ENCODE results near the gene PXMP2. TPM values are rescaled to one million over a fixed set of nuclear protein-coding genes. Genes with fewer than 3 reads are reported as not detected.
A peak's percentile ranks its signal among the peaks of the same experiment; 100 is the strongest.

PXMP2 gene
- total RNA-seq, 2 donors from 2014 or later: 37.2 to 39.7 TPM

DNA sequence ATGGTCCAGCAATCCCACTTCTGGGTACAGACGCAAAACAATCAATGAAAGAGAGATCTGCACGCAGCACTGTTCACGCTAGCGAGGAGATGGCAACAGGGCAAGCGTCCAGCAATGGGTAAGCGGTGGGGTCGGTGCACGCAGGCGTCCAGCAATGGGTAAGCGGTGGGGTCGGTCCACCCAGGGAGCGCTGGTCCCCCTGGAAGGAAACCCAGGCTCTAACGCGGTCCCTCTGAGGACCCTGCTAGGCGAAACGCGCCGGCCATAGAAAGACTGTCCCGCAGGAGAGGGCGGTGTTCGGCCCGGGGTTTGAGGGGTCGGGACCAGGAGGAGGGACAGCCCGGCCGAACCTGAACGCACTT is 22.6 kb downstream of the PXMP2 start:
- no peak for TF ChIP-seq CTCF (IDR thresholded peaks at IDR 0.05)
- no peak for TF ChIP-seq POLR2A (IDR thresholded peaks at IDR 0.05)
- intact Hi-C loops (cut with DNase I): no loop called here
- DNase-seq: peak in 3 of 4 donors; percentile 29 to 38 (median 33)

GRCh38 chr12:132710405-132711079 is 23.2 kb downstream of the PXMP2 start, which contains the start of gene PGAM5:
TSS of gene PGAM5 (plus strand) at chr12:132710842. CDS start at chr12:132710877, 35 bp downstream.
- H3K27ac ChIP-seq: peak within 1 kb of the TSS; percentile 57 to 88 (median 77)
- intact Hi-C loops (cut with DNase I): no loop called here
- DNase-seq: peak; percentile 89 to 92 (median 90)
- ATAC-seq: peak; percentile 95
- H3K4me3 ChIP-seq: peak within 1 kb of the TSS; percentile 66 to 88
- H3K36me3 ChIP-seq (replicated peaks in 1 of 2; ENCODE audit: insufficient read depth in 1 of 2, low read depth in 2 of 2): no peaks in the 10 kb centered on the region
- peaks cover 33% of the 10 kb centered on the region for H3K4me1 ChIP-seq
- H3K9me3 ChIP-seq: no peaks in the 10 kb centered on the region
- H3K27me3 ChIP-seq: no peaks in the 10 kb centered on the region
- TF ChIP-seq POLR2A (IDR thresholded peaks at IDR 0.05) (peak; percentile 57 to 76 (median 76)), CTCF (IDR thresholded peaks at IDR 0.05) (peak in 2 of 7 experiments; percentile 11 to 22)
- WGBS, 2 donors: 0% methylated on average over 9 to 77 of the region's 94 CpGs

More for the DNA sequence above, 22.6 kb downstream of the PXMP2 start:
- H3K4me1 ChIP-seq: peaks cover 33% of the 10 kb centered on the region
- no peaks in the 10 kb centered on the region for H3K27me3 ChIP-seq
- peak overlapping the region; percentile 66 to 83 for H3K4me3 ChIP-seq
- peak; percentile 4 for ATAC-seq
- peak overlapping the region; percentile 57 to 88 (median 77) for H3K27ac ChIP-seq
- H3K36me3 ChIP-seq (replicated peaks in 1 of 2; ENCODE audit: insufficient read depth in 1 of 2, low read depth in 2 of 2): no peaks in the 10 kb centered on the region
- 1% methylated on average over 25 to 26 of the region's 26 CpGs for WGBS, 2 donors
- no peaks in the 10 kb centered on the region for H3K9me3 ChIP-seq

GRCh38 chr12:132711080-132711843 is 23.9 kb downstream of the PXMP2 start:
- TF ChIP-seq CTCF (IDR thresholded peaks at IDR 0.05) (no peak), POLR2A (IDR thresholded peaks at IDR 0.05) (no peak)
- intact Hi-C loops (cut with DNase I): no loop called here
- H3K4me1 ChIP-seq: peaks cover 33% of the 10 kb centered on the region
- peak; percentile 7 for ATAC-seq
- DNase-seq: peak in 2 of 4 donors; percentile 25 to 37
- no peaks in the 10 kb centered on the region for H3K27me3 ChIP-seq
- peak overlapping the region; percentile 50 to 88 (median 68) for H3K27ac ChIP-seq
- WGBS, 2 donors: 7 to 41% methylated on average over 12 to 49 of the region's 59 CpGs
- peak overlapping the region; percentile 66 to 88 for H3K4me3 ChIP-seq
- H3K9me3 ChIP-seq: no peaks in the 10 kb centered on the region
- peaks cover 0 to 3% of the 10 kb centered on the region in 2 donors for H3K36me3 ChIP-seq (replicated peaks in 1 of 2; ENCODE audit: insufficient read depth in 1 of 2, low read depth in 2 of 2)

DNA sequence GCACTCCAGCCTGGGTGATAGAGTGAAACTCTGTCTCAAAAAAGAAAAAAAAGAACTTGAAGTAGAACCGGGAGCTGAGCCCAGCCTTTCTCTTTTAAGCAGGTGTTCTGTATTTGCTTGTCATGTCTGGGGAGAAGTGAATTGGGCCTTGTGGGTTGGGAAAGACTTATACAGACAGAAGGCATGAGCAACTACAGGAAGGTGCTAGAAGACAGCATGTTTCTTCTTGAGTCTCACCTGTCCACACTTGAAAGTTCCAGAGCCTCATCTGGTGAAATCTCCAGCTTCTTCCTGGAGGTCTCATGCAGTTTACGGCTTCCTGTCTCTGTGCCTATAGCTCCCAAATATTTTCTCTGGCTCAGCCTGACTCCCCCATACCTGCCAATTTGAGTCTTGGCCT is 25.7 kb downstream of the PXMP2 start:
- Histone ChIP-seq H3K4me1 (peaks cover 33% of the 10 kb centered on the region), H3K27me3 (no peaks in the 10 kb centered on the region), H3K27ac (no peak overlapping the region), H3K9me3 (no peaks in the 10 kb centered on the region), H3K36me3 (replicated peaks in 1 of 2; ENCODE audit: insufficient read depth in 1 of 2, low read depth in 2 of 2) (peaks cover 0 to 10% of the 10 kb centered on the region in 2 donors), H3K4me3 (no peak overlapping the region)
- ATAC-seq (no peak), DNase-seq (no peak)
- TF ChIP-seq CTCF (IDR thresholded peaks at IDR 0.05) (no peak), POLR2A (IDR thresholded peaks at IDR 0.05) (no peak)
- WGBS, 2 donors: 77 to 84% methylated on average over 2 of the region's 2 CpGs
- intact Hi-C loops (cut with DNase I): no loop called here
